HEK293 (cell line): ENCODE measurements around the gene STMND1.

ENCODE experiments used
- KLF16 ChIP-seq: fragments of 450-650 bp; formaldehyde crosslinking; IDR thresholded peaks from 2 replicates; pipeline ENCODE4 v1.5.1; 2017; ENCODE audit warnings: missing biosample characterization, missing genetic modification characterization
- KLF9 ChIP-seq: fragments of 450-650 bp; formaldehyde crosslinking; IDR thresholded peaks from 2 replicates; pipeline ENCODE4 v1.5.1; 2016; ENCODE audit warnings: missing biosample characterization, missing genetic modification characterization, low read depth
- SCRT1 ChIP-seq: fragments of 450-650 bp; formaldehyde crosslinking; IDR thresholded peaks from 2 replicates; pipeline ENCODE4 v1.5.1; 2016; ENCODE audit warnings: missing biosample characterization, missing genetic modification characterization, borderline replicate concordance
- TCF7L2 ChIP-seq: IDR thresholded peaks from 2 replicates; pipeline ENCODE4 v1.6.1; 2011; ENCODE audit warnings: low read depth, mild to moderate bottlenecking, inconsistent platforms, low read length, moderate library complexity, borderline replicate concordance
- ZNF10 ChIP-seq: fragments of 450-650 bp; formaldehyde crosslinking; IDR thresholded peaks from 2 replicates; pipeline ENCODE4 v1.5.1; 2017; ENCODE audit warnings: missing biosample characterization, missing genetic modification characterization
- ZNF121 ChIP-seq: fragments of 450-650 bp; formaldehyde crosslinking; IDR thresholded peaks from 2 replicates; pipeline ENCODE4 v1.5.1; 2016; ENCODE audit warnings: missing biosample characterization, missing genetic modification characterization
- ZNF174 ChIP-seq: fragments of 450-650 bp; formaldehyde crosslinking; IDR thresholded peaks from 2 replicates; pipeline ENCODE4 v1.5.0; 2017; ENCODE audit warnings: missing biosample characterization, mild to moderate bottlenecking, missing genetic modification characterization
- ZNF324 ChIP-seq: fragments of 450-650 bp; formaldehyde crosslinking; IDR thresholded peaks from 2 replicates; pipeline ENCODE4 v1.5.1; 2016; ENCODE audit warnings: missing biosample characterization, missing genetic modification characterization
- ZNF423 ChIP-seq: fragments of 450-650 bp; formaldehyde crosslinking; IDR thresholded peaks from 2 replicates; pipeline ENCODE4 v1.5.1; 2016; ENCODE audit warnings: missing biosample characterization, missing genetic modification characterization
- ZNF776 ChIP-seq: fragments of 450-650 bp; formaldehyde crosslinking; IDR thresholded peaks from 2 replicates; pipeline ENCODE4 v1.5.0; 2017; ENCODE audit warnings: missing biosample characterization, missing genetic modification characterization, borderline replicate concordance
- TF ChIP-seq, protein P1 (sequence below): fragments of 450-650 bp; formaldehyde crosslinking; IDR thresholded peaks from 2 replicates; pipeline ENCODE4 v1.5.1; 2016; ENCODE audit warnings: missing biosample characterization, missing genetic modification characterization
- TF ChIP-seq, protein P2 (sequence below): fragments of 450-650 bp; formaldehyde crosslinking; IDR thresholded peaks from 2 replicates; pipeline ENCODE4 v1.5.1; 2016; ENCODE audit warnings: missing biosample characterization, missing genetic modification characterization
- TF ChIP-seq, protein P3 (sequence below): sonication (generic); formaldehyde crosslinking; IDR thresholded peaks from 2 replicates; pipeline ENCODE4 v1.8.1; 2022; ENCODE audit warnings: mild to moderate bottlenecking, moderate library complexity, missing genetic modification reagents
- TF ChIP-seq, protein P4 (sequence below): fragments of 450-650 bp; formaldehyde crosslinking; IDR thresholded peaks from 2 replicates; pipeline ENCODE4 v1.5.1; 2016; ENCODE audit warnings: missing biosample characterization, missing genetic modification characterization

DNA sequence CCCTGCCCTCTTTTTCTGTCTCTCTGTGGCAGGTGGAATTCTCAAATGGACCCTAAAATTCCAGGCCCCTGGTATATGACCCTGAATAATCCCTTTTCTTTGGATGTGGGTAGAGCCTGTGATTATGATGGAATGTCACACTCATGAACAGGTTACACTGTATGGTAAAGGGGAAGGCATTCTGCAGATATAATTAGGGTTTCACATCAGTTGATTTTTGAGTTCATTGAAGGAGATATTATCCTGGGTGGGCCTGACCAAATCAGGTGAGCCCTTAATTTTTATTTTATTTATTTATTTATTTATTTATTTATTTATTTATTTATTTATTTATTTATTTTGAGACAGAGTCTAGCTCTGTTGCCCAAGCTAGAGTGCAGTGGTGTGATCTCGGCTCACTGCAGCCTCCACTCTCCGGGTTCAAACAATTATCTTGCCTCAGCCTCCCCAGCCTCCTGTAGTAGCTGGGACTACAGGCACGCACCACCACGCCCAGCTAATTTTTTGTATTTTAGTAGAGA is 13.7 kb upstream of the STMND1 start:
- TF ChIP-seq, protein P1, sequence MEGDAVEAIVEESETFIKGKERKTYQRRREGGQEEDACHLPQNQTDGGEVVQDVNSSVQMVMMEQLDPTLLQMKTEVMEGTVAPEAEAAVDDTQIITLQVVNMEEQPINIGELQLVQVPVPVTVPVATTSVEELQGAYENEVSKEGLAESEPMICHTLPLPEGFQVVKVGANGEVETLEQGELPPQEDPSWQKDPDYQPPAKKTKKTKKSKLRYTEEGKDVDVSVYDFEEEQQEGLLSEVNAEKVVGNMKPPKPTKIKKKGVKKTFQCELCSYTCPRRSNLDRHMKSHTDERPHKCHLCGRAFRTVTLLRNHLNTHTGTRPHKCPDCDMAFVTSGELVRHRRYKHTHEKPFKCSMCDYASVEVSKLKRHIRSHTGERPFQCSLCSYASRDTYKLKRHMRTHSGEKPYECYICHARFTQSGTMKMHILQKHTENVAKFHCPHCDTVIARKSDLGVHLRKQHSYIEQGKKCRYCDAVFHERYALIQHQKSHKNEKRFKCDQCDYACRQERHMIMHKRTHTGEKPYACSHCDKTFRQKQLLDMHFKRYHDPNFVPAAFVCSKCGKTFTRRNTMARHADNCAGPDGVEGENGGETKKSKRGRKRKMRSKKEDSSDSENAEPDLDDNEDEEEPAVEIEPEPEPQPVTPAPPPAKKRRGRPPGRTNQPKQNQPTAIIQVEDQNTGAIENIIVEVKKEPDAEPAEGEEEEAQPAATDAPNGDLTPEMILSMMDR (tag by site-specific recombination), result no peak
- no peak for TF ChIP-seq TCF7L2
- TF ChIP-seq ZNF324 (tag by site-specific recombination), result no peak
- peak; percentile 89 for TF ChIP-seq ZNF10 (tag by site-specific recombination)
- TF ChIP-seq, protein P2, sequence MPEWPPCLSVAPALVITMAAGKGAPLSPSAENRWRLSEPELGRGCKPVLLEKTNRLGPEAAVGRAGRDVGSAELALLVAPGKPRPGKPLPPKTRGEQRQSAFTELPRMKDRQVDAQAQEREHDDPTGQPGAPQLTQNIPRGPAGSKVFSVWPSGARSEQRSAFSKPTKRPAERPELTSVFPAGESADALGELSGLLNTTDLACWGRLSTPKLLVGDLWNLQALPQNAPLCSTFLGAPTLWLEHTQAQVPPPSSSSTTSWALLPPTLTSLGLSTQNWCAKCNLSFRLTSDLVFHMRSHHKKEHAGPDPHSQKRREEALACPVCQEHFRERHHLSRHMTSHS (tag by site-specific recombination), result no peak
- no peak for TF ChIP-seq ZNF174 (tag by site-specific recombination)
- TF ChIP-seq ZNF121, result no peak
- TF ChIP-seq, protein P3, sequence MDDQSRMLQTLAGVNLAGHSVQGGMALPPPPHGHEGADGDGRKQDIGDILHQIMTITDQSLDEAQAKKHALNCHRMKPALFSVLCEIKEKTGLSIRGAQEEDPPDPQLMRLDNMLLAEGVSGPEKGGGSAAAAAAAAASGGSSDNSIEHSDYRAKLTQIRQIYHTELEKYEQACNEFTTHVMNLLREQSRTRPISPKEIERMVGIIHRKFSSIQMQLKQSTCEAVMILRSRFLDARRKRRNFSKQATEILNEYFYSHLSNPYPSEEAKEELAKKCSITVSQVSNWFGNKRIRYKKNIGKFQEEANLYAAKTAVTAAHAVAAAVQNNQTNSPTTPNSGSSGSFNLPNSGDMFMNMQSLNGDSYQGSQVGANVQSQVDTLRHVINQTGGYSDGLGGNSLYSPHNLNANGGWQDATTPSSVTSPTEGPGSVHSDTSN (CRISPR knock-in tag), result no peak
- TF ChIP-seq SCRT1, result no peak
- TF ChIP-seq ZNF423, result no peak
- TF ChIP-seq, protein P4, sequence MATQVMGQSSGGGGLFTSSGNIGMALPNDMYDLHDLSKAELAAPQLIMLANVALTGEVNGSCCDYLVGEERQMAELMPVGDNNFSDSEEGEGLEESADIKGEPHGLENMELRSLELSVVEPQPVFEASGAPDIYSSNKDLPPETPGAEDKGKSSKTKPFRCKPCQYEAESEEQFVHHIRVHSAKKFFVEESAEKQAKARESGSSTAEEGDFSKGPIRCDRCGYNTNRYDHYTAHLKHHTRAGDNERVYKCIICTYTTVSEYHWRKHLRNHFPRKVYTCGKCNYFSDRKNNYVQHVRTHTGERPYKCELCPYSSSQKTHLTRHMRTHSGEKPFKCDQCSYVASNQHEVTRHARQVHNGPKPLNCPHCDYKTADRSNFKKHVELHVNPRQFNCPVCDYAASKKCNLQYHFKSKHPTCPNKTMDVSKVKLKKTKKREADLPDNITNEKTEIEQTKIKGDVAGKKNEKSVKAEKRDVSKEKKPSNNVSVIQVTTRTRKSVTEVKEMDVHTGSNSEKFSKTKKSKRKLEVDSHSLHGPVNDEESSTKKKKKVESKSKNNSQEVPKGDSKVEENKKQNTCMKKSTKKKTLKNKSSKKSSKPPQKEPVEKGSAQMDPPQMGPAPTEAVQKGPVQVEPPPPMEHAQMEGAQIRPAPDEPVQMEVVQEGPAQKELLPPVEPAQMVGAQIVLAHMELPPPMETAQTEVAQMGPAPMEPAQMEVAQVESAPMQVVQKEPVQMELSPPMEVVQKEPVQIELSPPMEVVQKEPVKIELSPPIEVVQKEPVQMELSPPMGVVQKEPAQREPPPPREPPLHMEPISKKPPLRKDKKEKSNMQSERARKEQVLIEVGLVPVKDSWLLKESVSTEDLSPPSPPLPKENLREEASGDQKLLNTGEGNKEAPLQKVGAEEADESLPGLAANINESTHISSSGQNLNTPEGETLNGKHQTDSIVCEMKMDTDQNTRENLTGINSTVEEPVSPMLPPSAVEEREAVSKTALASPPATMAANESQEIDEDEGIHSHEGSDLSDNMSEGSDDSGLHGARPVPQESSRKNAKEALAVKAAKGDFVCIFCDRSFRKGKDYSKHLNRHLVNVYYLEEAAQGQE (tag by site-specific recombination), result 0 out of 2 replicates have a peak, but pooled peaks have one; percentile 60
- no peak for TF ChIP-seq ZNF776
- TF ChIP-seq KLF16 (tag by site-specific recombination), result no peak
- TF ChIP-seq KLF9, result no peak
